SK-N-MC (cell line): ENCODE measurements around the gene IL12A.

ENCODE experiments used
- DNase-seq: peaks from one replicate; pipeline ENCODE4 v3.0.0-alpha.2; 2011; ENCODE audit warnings: low read depth, low spot score
- H3K27ac ChIP-seq: fragments of 200-600 bp; sonication (generic); 2 replicates; pipeline ENCODE4 v1.5.1; 2016; ENCODE audit warnings: mixed run types
- H3K36me3 ChIP-seq: fragments of 200-600 bp; sonication (generic); 2 replicates; pipeline ENCODE4 v1.6.1; 2017; ENCODE audit warnings: antibody characterized with exemption, low read length, mixed read lengths; ENCODE audit not compliant: insufficient read depth
- H3K4me3 ChIP-seq: fragments of 200-600 bp; sonication (generic); 2 replicates; pipeline ENCODE4 v1.5.1; 2016
- H3K9ac ChIP-seq: fragments of 200-600 bp; sonication (generic); 2 replicates; pipeline ENCODE4 v1.8.0; 2017; ENCODE audit warnings: mixed run types, mixed read lengths; ENCODE audit not compliant: insufficient read length
- H3K9me3 ChIP-seq: fragments of 200-600 bp; sonication (generic); 2 replicates; pipeline ENCODE4 v1.6.1; 2017; ENCODE audit warnings: low read depth, mild to moderate bottlenecking, antibody characterized with exemption, low read length, moderate library complexity, mixed read lengths
- EZH2 ChIP-seq: fragments of 200-600 bp; sonication (generic); IDR thresholded peaks from one replicate; pipeline ENCODE4 v1.6.1; 2017; ENCODE audit warnings: antibody characterized with exemption
- FOXP2 ChIP-seq: optimal IDR thresholded peaks from 2 replicates; pipeline ENCODE3; 2011; ENCODE audit warnings: mild to moderate bottlenecking, moderate library complexity; ENCODE audit not compliant: insufficient read depth; ENCODE audit errors: extremely low read length, control extremely low read depth
- POLR2AphosphoS5 ChIP-seq: IDR thresholded peaks from 2 replicates; pipeline ENCODE4 v1.6.1; 2012; ENCODE audit warnings: mild to moderate bottlenecking, low read depth, low read length, borderline replicate concordance

Gene IL12A

GRCh38 chr3:159988617-159989271 is at the start of gene IL12A:
IL12A (plus strand) TSS chr3:159988835.
- H3K9me3 ChIP-seq: no peaks in the 10 kb centered on the region
- TF ChIP-seq POLR2AphosphoS5: no peak
- no peak for TF ChIP-seq EZH2
- no peak for TF ChIP-seq FOXP2
- peak within 1 kb of the TSS; percentile 58 for H3K9ac ChIP-seq
- no peak within 1 kb of the TSS for H3K27ac ChIP-seq
- H3K36me3 ChIP-seq: no peaks in the 10 kb centered on the region
- no peak for DNase-seq
- H3K4me3 ChIP-seq: peak within 1 kb of the TSS; percentile 81

GRCh38 chr3:159941038-159942000 is 47.3 kb upstream of the IL12A start:
- Histone ChIP-seq H3K27ac (no peak overlapping the region), H3K9ac (no peak overlapping the region), H3K9me3 (no peaks in the 10 kb centered on the region), H3K36me3 (no peaks in the 10 kb centered on the region), H3K4me3 (no peak overlapping the region)
- DNase-seq: no peak
- TF ChIP-seq EZH2 (no peak), POLR2AphosphoS5 (no peak), FOXP2 (no peak)

GRCh38 chr3:159944781-159945180 is 43.9 kb upstream of the IL12A start:
- Histone ChIP-seq H3K9ac (no peak overlapping the region), H3K27ac (no peak overlapping the region), H3K36me3 (no peaks in the 10 kb centered on the region), H3K9me3 (no peaks in the 10 kb centered on the region), H3K4me3 (no peak overlapping the region)
- no peak for DNase-seq
- no peak for TF ChIP-seq EZH2
- no peak for TF ChIP-seq FOXP2
- no peak for TF ChIP-seq POLR2AphosphoS5

GRCh38 chr3:159945930-159946329 is 42.7 kb upstream of the IL12A start:
- TF ChIP-seq EZH2: no peak
- TF ChIP-seq FOXP2: no peak
- no peak for TF ChIP-seq POLR2AphosphoS5
- no peak for DNase-seq
- Histone ChIP-seq H3K27ac (no peak overlapping the region), H3K9me3 (no peaks in the 10 kb centered on the region), H3K4me3 (no peak overlapping the region), H3K9ac (no peak overlapping the region), H3K36me3 (no peaks in the 10 kb centered on the region)

GRCh38 chr3:159947220-159947619 is 41.4 kb upstream of the IL12A start:
- H3K9me3 ChIP-seq: no peaks in the 10 kb centered on the region
- DNase-seq: no peak
- no peaks in the 10 kb centered on the region for H3K36me3 ChIP-seq
- no peak overlapping the region for H3K4me3 ChIP-seq
- no peak overlapping the region for H3K27ac ChIP-seq
- no peak overlapping the region for H3K9ac ChIP-seq
- TF ChIP-seq EZH2: no peak
- no peak for TF ChIP-seq FOXP2
- TF ChIP-seq POLR2AphosphoS5: no peak

- Histone ChIP-seq H3K9me3 (no peaks in the 10 kb centered on the region), H3K27ac (no peak overlapping the region), H3K4me3 (no peak overlapping the region), H3K36me3 (no peaks in the 10 kb centered on the region), H3K9ac (no peak overlapping the region)
- DNase-seq: no peak
- TF ChIP-seq FOXP2 (no peak), EZH2 (no peak)
Measured at GRCh38 chr3:159948429-159949144, 40.0 kb upstream of the IL12A start.

GRCh38 chr3:159950156-159950898 is 38.3 kb upstream of the IL12A start:
- H3K9ac ChIP-seq: no peak overlapping the region
- no peak overlapping the region for H3K4me3 ChIP-seq
- no peaks in the 10 kb centered on the region for H3K36me3 ChIP-seq
- DNase-seq: no peak
- no peak overlapping the region for H3K27ac ChIP-seq
- no peak for TF ChIP-seq FOXP2
- H3K9me3 ChIP-seq: no peaks in the 10 kb centered on the region

GRCh38 chr3:159951540-159951939 is 37.1 kb upstream of the IL12A start:
- Histone ChIP-seq H3K36me3 (no peaks in the 10 kb centered on the region), H3K9ac (no peak overlapping the region), H3K4me3 (no peak overlapping the region), H3K27ac (no peak overlapping the region), H3K9me3 (no peaks in the 10 kb centered on the region)
- DNase-seq: no peak
- TF ChIP-seq FOXP2: no peak
- TF ChIP-seq POLR2AphosphoS5: no peak
- no peak for TF ChIP-seq EZH2
